ENCODE measurements around the gene ABI1.
"Not testable (repeated sequence)": the region's sequence is repeated elsewhere in the genome, so short reads cannot be mapped to it uniquely, and the experiment has no call there.

Gene ABI1

DNA sequence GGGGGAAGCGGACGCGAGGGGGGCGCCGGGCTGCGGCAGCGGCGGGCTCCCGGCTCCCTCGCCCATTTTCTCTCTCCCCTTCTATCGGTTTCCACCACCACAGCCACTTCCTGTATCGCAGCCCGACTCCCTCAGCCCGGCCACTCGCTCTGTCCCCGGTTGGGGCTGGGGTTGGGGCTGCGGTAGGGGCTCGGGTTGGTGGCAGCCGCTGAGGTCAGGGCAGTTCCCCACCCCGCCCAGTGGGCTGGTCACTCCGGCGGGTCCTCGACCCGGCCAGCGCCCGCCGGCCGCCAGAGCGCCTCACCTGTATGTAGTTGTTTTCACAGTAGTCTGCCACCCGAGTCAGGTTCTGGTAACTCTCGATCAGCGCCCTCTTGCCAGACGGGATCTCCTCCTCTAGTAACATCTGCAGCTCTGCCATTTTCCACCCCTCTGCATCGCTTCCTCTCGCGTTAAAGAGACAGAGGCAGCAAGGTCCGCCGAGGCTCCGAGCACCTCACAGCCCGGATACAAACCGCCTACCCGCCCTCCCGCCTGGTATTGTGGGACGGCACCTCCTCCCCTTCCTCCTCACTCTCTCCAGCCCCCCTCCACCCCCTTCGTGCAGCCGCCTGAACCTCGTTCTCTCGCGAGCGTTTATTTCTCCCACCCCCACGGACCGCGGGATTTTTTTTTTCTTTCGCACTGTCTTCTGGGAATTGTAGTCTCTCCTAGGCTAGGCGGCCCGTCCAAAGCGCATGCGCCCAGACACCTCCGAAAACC is at the start of gene ABI1:
TSS of gene ABI1 (minus strand) at position 516 of the 762 bp plus-strand sequence. CDS start at position 421, 95 bp downstream.
- H3K9me3 ChIP-seq (ENCODE audit: control insufficient read depth, insufficient read depth, low read length): no peaks in the 10 kb centered on the region
- H3K36me3 ChIP-seq (ENCODE audit: control insufficient read depth, insufficient read depth, low read length): no peaks in the 10 kb centered on the region
- peak within 1 kb of the TSS; percentile 86 for H3K4me3 ChIP-seq (ENCODE audit: low read length)
- no CpG with 5 or more reads among the region's 59 CpGs for WGBS (ENCODE audit: insufficient coverage, insufficient read length)
- no peak within 1 kb of the TSS for H3K27ac ChIP-seq (ENCODE audit: low read length)
- DNase-seq (ENCODE audit: low read depth, low spot score): peak; percentile 98
- H3K4me1 ChIP-seq (ENCODE audit: control insufficient read depth, insufficient read depth, low read length): no peaks in the 10 kb centered on the region
- no peaks in the 10 kb centered on the region for H3K27me3 ChIP-seq (ENCODE audit: control insufficient read depth, insufficient read depth, low read length)

DNA sequence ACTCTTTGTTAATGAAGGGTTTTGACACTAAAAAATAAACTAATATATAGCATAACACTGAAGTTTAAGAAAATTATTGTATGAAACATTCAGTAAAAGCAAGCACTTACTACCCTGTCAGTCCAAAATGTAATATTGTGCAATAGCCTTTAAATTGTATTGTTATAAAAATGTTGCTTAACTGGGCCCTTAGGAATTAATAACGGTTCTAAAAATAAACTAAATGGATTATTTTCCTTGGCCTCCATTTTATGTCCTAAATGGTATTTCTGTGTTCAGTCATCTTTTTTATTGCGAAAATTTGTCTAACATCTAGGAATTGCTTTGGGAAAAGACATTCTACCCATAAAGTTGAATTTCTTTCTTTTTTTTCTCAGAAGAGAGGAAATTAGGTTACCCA is 49.0 kb upstream of the ABI1 start:
- Histone ChIP-seq H3K27ac (ENCODE audit: low read length) (no peak overlapping the region), H3K36me3 (ENCODE audit: control insufficient read depth, insufficient read depth, low read length) (no peaks in the 10 kb centered on the region), H3K27me3 (ENCODE audit: control insufficient read depth, insufficient read depth, low read length) (no peaks in the 10 kb centered on the region), H3K9me3 (ENCODE audit: control insufficient read depth, insufficient read depth, low read length) (no peaks in the 10 kb centered on the region), H3K4me3 (ENCODE audit: low read length) (no peak overlapping the region), H3K4me1 (ENCODE audit: control insufficient read depth, insufficient read depth, low read length) (no peaks in the 10 kb centered on the region)
- no CpG with 5 or more reads among the region's 2 CpGs for WGBS (ENCODE audit: insufficient coverage, insufficient read length)
- DNase-seq (ENCODE audit: low read depth, low spot score): no peak

DNA sequence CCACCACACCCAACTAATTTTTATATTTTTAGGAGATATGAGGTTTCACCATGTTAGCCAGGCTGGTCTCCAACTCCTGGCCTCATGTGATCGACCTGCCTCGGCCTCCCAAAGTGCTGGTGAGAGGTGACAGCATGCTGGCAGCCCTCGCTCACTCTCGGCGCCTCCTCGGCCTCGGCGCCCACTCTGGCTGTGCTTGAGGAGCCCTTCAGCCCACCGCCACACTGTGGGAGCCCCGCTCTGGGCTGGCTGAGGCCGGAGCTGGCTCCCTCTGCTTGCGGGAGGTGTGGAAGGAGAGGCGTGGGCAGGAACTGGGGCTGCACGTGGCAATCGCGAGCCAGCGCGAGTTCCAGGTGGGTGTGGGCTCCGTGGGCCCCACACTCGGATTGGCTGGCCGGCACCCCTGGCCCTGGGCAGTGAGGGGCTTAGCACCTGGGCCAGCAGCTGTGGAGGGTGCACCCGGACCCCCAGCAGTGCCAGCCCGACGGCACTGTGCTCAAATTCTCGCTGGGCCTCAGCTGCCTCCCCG is 44.6 kb upstream of the ABI1 start:
- H3K9me3 ChIP-seq (ENCODE audit: control insufficient read depth, insufficient read depth, low read length); H3K4me1 ChIP-seq (ENCODE audit: control insufficient read depth, insufficient read depth, low read length); DNase-seq (ENCODE audit: low read depth, low spot score); H3K27ac ChIP-seq (ENCODE audit: low read length); H3K27me3 ChIP-seq (ENCODE audit: control insufficient read depth, insufficient read depth, low read length); H3K4me3 ChIP-seq (ENCODE audit: low read length); H3K36me3 ChIP-seq (ENCODE audit: control insufficient read depth, insufficient read depth, low read length): not testable (repeated sequence)
- WGBS (ENCODE audit: insufficient coverage, insufficient read length): no CpG with 5 or more reads among the region's 26 CpGs

DNA sequence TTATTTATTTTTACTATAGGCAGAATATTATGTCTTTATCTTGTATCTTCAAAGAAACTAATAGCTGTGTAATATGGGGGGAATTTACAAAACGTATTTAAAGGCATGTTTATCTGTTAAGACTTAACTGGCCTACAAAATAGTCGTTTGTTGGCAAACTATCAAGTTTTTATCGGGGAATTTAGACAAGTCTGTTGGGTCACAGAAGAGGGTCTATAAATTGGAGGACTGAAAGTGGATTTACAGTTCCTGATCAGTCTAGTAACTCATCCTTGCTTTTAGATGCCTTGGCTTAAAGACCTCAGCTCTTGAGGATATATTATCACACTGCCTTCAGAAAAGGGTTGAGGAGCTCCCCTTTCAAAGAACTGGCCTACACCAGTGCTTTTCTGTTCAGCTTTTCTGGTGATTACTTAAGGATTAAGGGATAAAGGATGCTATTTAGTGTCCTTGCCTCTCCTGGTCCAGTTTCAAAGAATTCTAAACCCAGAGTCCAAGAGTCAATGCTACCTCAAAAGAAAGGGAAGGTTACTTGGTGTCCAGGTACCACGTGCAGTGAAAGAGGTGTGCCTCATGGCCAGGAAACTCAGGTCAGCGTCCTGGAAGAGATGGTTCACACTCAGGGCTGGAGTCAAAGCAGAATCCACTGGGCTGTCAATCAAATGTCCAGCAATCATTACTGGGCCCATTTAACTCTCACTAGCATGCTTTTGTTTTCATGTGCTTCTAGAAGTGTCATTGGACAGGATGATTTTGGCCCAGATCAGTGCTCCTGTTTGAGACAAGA is 42.9 kb upstream of the ABI1 start:
- no peaks in the 10 kb centered on the region for H3K9me3 ChIP-seq (ENCODE audit: control insufficient read depth, insufficient read depth, low read length)
- no peak overlapping the region for H3K27ac ChIP-seq (ENCODE audit: low read length)
- no peaks in the 10 kb centered on the region for H3K4me1 ChIP-seq (ENCODE audit: control insufficient read depth, insufficient read depth, low read length)
- no CpG with 5 or more reads among the region's 5 CpGs for WGBS (ENCODE audit: insufficient coverage, insufficient read length)
- no peaks in the 10 kb centered on the region for H3K27me3 ChIP-seq (ENCODE audit: control insufficient read depth, insufficient read depth, low read length)
- H3K36me3 ChIP-seq (ENCODE audit: control insufficient read depth, insufficient read depth, low read length): no peaks in the 10 kb centered on the region
- H3K4me3 ChIP-seq (ENCODE audit: low read length): no peak overlapping the region
- DNase-seq (ENCODE audit: low read depth, low spot score): no peak

DNA sequence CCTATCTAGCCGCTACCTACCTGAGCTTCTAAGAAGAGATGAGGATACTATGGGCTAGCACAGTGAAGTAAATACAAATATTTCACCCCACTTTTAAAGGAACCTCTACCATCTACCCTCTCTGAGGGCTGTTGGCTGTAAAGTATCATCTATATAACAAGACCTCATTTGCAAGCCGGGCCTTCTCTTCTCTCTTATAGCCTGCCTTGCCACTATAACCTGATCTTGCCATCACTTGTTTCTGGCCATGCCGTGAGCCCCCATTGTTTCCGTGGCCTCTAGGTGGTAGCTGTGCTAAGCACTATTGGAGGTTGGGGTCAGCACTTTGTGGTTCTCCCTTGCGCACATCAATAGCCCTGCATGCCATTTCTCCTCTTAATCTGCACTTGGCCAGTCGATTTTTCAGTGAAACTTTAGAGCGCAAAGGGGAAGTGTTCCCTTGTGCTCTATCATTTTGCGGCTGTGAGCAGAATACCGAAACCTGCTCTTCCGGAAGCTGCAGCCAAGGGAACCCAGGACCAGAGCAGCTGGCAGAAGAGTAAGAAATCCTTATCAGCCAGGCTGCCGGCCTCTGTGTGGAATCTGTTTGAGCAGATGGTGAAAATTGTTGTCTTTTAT is 31.7 kb upstream of the ABI1 start:
- H3K36me3 ChIP-seq (ENCODE audit: control insufficient read depth, insufficient read depth, low read length); DNase-seq (ENCODE audit: low read depth, low spot score); H3K27me3 ChIP-seq (ENCODE audit: control insufficient read depth, insufficient read depth, low read length); H3K9me3 ChIP-seq (ENCODE audit: control insufficient read depth, insufficient read depth, low read length); H3K4me3 ChIP-seq (ENCODE audit: low read length); H3K4me1 ChIP-seq (ENCODE audit: control insufficient read depth, insufficient read depth, low read length); H3K27ac ChIP-seq (ENCODE audit: low read length): not testable (repeated sequence)
- no CpG with 5 or more reads among the region's 11 CpGs for WGBS (ENCODE audit: insufficient coverage, insufficient read length)

DNA sequence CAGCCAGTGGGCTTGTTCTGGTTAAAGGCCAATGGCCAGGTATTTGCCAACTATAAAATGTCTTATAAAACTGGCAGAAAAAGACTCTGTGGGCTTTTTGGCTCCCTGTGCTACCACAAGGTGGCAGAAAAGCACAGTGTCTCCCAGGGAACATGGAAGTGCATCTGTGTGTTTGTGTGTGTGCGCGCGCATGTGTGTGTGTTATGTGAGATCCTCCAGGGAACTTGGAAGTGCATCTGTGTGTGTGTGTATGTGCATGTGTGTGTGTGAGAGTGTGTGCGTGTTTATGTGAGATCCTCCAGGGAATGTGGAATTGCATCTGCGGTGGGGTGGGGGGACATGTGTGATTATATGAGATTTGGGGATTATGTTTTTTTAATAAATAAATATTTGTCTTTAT is 30.2 kb upstream of the ABI1 start:
- DNase-seq (ENCODE audit: low read depth, low spot score): peak; percentile 58
- no peaks in the 10 kb centered on the region for H3K9me3 ChIP-seq (ENCODE audit: control insufficient read depth, insufficient read depth, low read length)
- no peaks in the 10 kb centered on the region for H3K36me3 ChIP-seq (ENCODE audit: control insufficient read depth, insufficient read depth, low read length)
- H3K4me3 ChIP-seq (ENCODE audit: low read length): no peak overlapping the region
- H3K27me3 ChIP-seq (ENCODE audit: control insufficient read depth, insufficient read depth, low read length): no peaks in the 10 kb centered on the region
- WGBS (ENCODE audit: insufficient coverage, insufficient read length): no CpG with 5 or more reads among the region's 5 CpGs
- H3K27ac ChIP-seq (ENCODE audit: low read length): no peak overlapping the region
- H3K4me1 ChIP-seq (ENCODE audit: control insufficient read depth, insufficient read depth, low read length): no peaks in the 10 kb centered on the region

DNA sequence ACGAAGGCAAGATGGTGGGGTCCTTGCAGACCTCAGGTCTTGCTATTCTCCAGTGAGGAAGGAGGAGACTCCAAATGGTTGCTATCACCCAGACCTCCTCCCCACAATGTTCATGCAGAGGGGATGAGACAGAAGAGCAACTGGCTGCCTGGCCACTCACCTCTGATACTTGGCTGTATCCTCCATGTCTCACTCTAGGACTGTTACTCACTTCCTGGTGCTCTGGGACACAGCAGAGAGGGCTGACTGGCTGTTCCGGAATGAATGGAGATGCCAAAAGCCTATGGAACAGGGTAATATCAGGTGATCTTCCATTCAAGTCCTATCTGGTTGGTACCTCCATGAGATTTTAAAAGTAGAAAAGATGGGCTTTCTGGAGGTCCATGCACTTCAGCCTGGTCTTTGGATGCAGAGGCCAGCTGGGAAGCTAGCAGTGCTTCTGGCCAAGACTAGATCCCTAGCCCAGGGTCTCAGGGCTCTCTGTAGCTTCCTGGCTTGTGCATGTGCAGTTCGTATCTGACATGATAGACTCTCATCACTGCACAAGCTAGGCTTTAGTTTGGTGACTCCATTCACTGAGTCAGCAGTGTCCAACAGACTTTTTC is 27.0 kb upstream of the ABI1 start:
- Histone ChIP-seq H3K36me3 (ENCODE audit: control insufficient read depth, insufficient read depth, low read length) (no peaks in the 10 kb centered on the region), H3K4me1 (ENCODE audit: control insufficient read depth, insufficient read depth, low read length) (no peaks in the 10 kb centered on the region), H3K9me3 (ENCODE audit: control insufficient read depth, insufficient read depth, low read length) (no peaks in the 10 kb centered on the region), H3K27me3 (ENCODE audit: control insufficient read depth, insufficient read depth, low read length) (no peaks in the 10 kb centered on the region), H3K27ac (ENCODE audit: low read length) (no peak overlapping the region), H3K4me3 (ENCODE audit: low read length) (no peak overlapping the region)
- WGBS (ENCODE audit: insufficient coverage, insufficient read length): no CpG with 5 or more reads among the region's 3 CpGs
- DNase-seq (ENCODE audit: low read depth, low spot score): no peak

DNA sequence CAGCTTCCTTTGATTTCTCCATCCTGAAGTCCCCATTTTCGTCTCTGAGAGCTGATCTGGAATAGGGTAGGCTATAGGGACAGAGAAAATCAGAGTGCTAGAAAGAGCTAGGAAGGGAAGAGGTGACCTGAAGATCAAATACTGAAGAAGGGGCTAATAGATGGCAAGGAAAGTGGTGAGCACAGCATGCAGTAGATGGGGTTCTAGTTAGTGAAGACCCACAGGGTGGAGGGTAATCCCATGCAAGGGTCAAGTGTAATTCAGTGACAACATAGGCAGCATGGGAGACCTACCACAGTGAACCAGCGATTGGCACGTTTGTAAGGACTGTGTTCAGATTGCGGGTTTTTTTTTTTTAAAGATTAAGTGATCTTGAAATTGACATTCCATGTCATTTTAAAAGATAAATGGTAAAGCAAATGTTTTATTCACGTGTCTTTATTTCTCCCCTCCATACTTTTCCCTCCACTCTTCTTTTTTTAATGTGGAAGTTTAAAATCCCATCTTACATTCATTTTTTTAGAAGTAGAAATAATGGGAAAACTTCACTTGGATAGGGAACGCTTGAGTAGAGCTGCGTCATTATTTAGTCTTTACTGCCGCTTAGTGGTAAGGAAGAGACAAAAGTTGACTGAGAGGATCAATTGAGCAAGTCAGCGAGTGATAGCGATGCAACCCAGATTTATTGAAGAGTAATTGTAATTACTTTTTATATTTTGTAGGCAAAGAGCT is 21.0 kb upstream of the ABI1 start:
- Histone ChIP-seq H3K4me3 (ENCODE audit: low read length) (no peak overlapping the region), H3K27ac (ENCODE audit: low read length) (no peak overlapping the region), H3K9me3 (ENCODE audit: control insufficient read depth, insufficient read depth, low read length) (no peaks in the 10 kb centered on the region), H3K27me3 (ENCODE audit: control insufficient read depth, insufficient read depth, low read length) (no peaks in the 10 kb centered on the region), H3K4me1 (ENCODE audit: control insufficient read depth, insufficient read depth, low read length) (no peaks in the 10 kb centered on the region), H3K36me3 (ENCODE audit: control insufficient read depth, insufficient read depth, low read length) (no peaks in the 10 kb centered on the region)
- no peak for DNase-seq (ENCODE audit: low read depth, low spot score)
- WGBS (ENCODE audit: insufficient coverage, insufficient read length): no CpG with 5 or more reads among the region's 10 CpGs

DNA sequence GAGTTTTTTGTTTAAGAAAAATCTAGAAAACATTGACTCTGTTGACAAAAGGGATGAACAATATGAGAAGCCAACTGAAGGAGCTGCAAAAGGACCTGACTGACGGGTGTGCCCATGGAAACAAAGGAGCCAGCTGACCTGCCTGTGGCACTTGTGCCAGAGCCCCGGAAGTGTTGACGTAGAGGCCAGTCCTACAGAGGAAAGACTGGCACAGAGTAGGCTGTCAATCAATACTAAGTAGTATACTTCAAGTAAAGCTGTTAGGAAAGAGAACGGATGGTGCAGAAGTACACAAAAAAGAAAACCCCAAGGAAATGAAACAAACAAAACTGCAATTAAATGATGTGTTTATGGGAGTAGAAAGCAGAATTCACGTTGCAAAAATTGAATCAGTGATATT is 19.0 kb upstream of the ABI1 start:
- Histone ChIP-seq H3K9me3 (ENCODE audit: control insufficient read depth, insufficient read depth, low read length) (no peaks in the 10 kb centered on the region), H3K4me3 (ENCODE audit: low read length) (no peak overlapping the region), H3K36me3 (ENCODE audit: control insufficient read depth, insufficient read depth, low read length) (no peaks in the 10 kb centered on the region), H3K27me3 (ENCODE audit: control insufficient read depth, insufficient read depth, low read length) (no peaks in the 10 kb centered on the region), H3K27ac (ENCODE audit: low read length) (no peak overlapping the region), H3K4me1 (ENCODE audit: control insufficient read depth, insufficient read depth, low read length) (no peaks in the 10 kb centered on the region)
- DNase-seq (ENCODE audit: low read depth, low spot score): no peak
- no CpG with 5 or more reads among the region's 5 CpGs for WGBS (ENCODE audit: insufficient coverage, insufficient read length)

DNA sequence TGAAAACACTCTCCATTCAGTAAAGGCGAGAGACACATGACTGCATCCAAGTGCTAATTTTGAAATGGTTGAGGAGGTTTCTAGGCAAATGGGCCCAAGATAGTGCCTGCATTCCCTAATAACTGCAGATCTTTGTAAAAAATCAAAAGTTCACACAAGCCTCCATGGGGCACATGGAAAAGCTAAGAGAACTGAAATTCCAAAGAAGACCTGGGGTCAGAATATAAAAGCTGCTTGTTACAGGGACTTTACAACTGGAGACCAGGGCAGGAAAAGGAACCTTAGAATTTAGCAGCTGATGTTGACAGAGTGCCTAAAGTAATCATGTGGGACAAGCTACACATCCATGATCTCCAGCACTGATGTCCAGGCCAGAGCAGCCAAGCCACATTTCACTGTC is 10.0 kb upstream of the ABI1 start:
- DNase-seq (ENCODE audit: low read depth, low spot score): no peak
- H3K36me3 ChIP-seq (ENCODE audit: control insufficient read depth, insufficient read depth, low read length): no peaks in the 10 kb centered on the region
- no CpG with 5 or more reads among the region's 1 CpG for WGBS (ENCODE audit: insufficient coverage, insufficient read length)

More for the DNA sequence above, 10.0 kb upstream of the ABI1 start:
- no peaks in the 10 kb centered on the region for H3K27me3 ChIP-seq (ENCODE audit: control insufficient read depth, insufficient read depth, low read length)
- H3K4me3 ChIP-seq (ENCODE audit: low read length): no peak overlapping the region
- H3K9me3 ChIP-seq (ENCODE audit: control insufficient read depth, insufficient read depth, low read length): no peaks in the 10 kb centered on the region
- no peak overlapping the region for H3K27ac ChIP-seq (ENCODE audit: low read length)
- H3K4me1 ChIP-seq (ENCODE audit: control insufficient read depth, insufficient read depth, low read length): no peaks in the 10 kb centered on the region
